Ovary (tissue), 3 donors: ENCODE results near the gene ABCA4.

ENCODE experiments used
- EP300 ChIP-seq: sonication (generic); formaldehyde crosslinking; IDR thresholded peaks from one replicate; pipeline ENCODE4 v1.6.1; 2017; ENCODE audit warnings: antibody characterized with exemption
- POLR2A ChIP-seq: fragments of 450-650 bp; IDR thresholded peaks from one replicate; pipeline ENCODE4 v1.6.1; 2017; ENCODE audit warnings: antibody characterized with exemption, mild to moderate bottlenecking, moderate library complexity
- TF ChIP-seq, protein P1 (sequence below), 3 donors: fragments of 450-650 bp in 2 of 3; fragments of 200-600 bp in 1 of 3; IDR thresholded peaks; one replicate each; pipeline versions ENCODE4 v1.5.1 to v1.8.0; 2016 to 2022; ENCODE audit warnings: antibody characterized with exemption in 3 of 3, mild to moderate bottlenecking in 1 of 3
- donor health status: DM: no; HTN: no; CAD: no.

DNA sequence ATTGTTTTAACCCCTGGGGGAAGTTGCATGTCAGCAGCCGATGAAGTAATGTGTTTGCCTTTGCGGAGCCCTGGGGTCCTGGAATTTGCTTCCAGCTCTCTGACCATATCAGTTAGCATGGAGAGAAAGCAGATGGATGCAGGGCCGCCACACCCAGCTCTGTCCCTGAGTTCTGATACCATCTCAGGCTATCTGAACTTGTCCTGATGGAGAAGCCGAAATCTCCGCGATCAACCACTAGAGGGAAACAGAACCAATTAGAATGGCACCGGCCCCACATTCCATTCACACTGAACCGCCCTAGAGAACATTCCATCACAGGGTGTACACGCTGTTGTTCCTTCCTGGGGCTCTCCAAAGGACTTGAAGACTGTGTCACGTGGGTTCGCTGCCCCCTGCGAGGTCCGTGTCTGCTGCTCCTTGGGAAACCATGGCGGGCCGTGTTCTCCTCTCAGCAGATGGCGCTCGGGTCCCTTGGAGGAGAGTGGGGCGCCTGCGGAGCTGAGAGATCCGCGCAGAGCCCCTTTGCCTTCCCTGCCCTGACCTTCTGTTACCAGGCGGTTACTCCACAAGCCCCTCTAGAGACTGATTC lies 75.4 kb downstream of the ABCA4 start:
- TF ChIP-seq, protein P1, sequence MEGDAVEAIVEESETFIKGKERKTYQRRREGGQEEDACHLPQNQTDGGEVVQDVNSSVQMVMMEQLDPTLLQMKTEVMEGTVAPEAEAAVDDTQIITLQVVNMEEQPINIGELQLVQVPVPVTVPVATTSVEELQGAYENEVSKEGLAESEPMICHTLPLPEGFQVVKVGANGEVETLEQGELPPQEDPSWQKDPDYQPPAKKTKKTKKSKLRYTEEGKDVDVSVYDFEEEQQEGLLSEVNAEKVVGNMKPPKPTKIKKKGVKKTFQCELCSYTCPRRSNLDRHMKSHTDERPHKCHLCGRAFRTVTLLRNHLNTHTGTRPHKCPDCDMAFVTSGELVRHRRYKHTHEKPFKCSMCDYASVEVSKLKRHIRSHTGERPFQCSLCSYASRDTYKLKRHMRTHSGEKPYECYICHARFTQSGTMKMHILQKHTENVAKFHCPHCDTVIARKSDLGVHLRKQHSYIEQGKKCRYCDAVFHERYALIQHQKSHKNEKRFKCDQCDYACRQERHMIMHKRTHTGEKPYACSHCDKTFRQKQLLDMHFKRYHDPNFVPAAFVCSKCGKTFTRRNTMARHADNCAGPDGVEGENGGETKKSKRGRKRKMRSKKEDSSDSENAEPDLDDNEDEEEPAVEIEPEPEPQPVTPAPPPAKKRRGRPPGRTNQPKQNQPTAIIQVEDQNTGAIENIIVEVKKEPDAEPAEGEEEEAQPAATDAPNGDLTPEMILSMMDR (IDR thresholded peaks at IDR 0.05) = peak; percentile 70 to 90 (median 75)
- no peak for TF ChIP-seq EP300
- no peak for TF ChIP-seq POLR2A
